A549 (cell line): Measurements from ENCODE around the gene KLHL29. TPM values are rescaled to one million over a fixed set of nuclear protein-coding genes. Genes with fewer than 3 reads are reported as not detected.

Experiments
- ATAC-seq, 2 experiments: fragments of 200-7000 bp in 1 of 2; fragments of >200 bp in 1 of 2; cut with Nextera tagmentation in 1 of 2; cut with Tn5 transposase in 1 of 2; 3 replicates each; pipeline versions ENCODE4 v1.8.0 to v1.9.1; 2018 to 2020; ENCODE audit warnings: mild to moderate bottlenecking in 1 of 2, moderate library complexity in 1 of 2
- CTCF ChIA-PET: fragments of 300-600 bp; sonication (Branson Sonifier 250); formaldehyde crosslinking; extraction: SDS; loops from one replicate; lab custom pipeline; 2021; ENCODE audit warnings: antibody characterized with exemption, inconsistent platforms; lab: Yijun Ruan, JAX
- POLR2A ChIA-PET: fragments of 350-600 bp; formaldehyde crosslinking; extraction: SDS; loops from one replicate; lab custom pipeline; 2021; ENCODE audit warnings: antibody characterized with exemption, inconsistent platforms; lab: Yijun Ruan, JAX
- DNase-seq, 2 experiments: peaks; one replicate each; pipeline versions ENCODE4 v3.0.0 to v3.0.0-alpha.2; 2011 to 2016; ENCODE audit warnings: low read depth in 1 of 2, low spot score in 1 of 2
- FAIRE-seq: peaks from 2 replicates; lab custom pipeline; 2011; peaks lifted over from hg19 to GRCh38; lab: Jason Lieb, UNC
- H3K27ac ChIP-seq, 2 experiments: fragments of >200 bp; sonication (Bioruptor Twin); formaldehyde crosslinking; 3 replicates each; pipeline ENCODE4 v1.5.1; 2016 to 2017
- H3K4me1 ChIP-seq: fragments of >200 bp; sonication (Bioruptor Twin); formaldehyde crosslinking; 3 replicates; pipeline ENCODE4 v1.6.1; 2016
- H3K4me2 ChIP-seq: fragments of >200 bp; sonication (Bioruptor Twin); formaldehyde crosslinking; 3 replicates; pipeline ENCODE4 v1.6.1; 2016
- H3K4me3 ChIP-seq: fragments of >200 bp; sonication (Bioruptor Twin); formaldehyde crosslinking; 3 replicates; pipeline ENCODE4 v1.5.1; 2016
- H3K9me3 ChIP-seq: fragments of >200 bp; sonication (Bioruptor Twin); formaldehyde crosslinking; 3 replicates; pipeline ENCODE4 v1.6.1; 2016
- BHLHE40 ChIP-seq: IDR thresholded peaks from 2 replicates; pipeline ENCODE4 v1.6.1; 2012; ENCODE audit warnings: low read depth, low read length, inconsistent platforms
- CBX2 ChIP-seq: fragments of 200-600 bp; sonication (generic); IDR thresholded peaks from 2 replicates; pipeline ENCODE4 v1.6.1; 2016; ENCODE audit warnings: low read depth, mild to moderate bottlenecking, borderline replicate concordance
- CEBPB ChIP-seq, 2 experiments: fragments of >200 bp in 1 of 2; sonication (Bioruptor Twin) in 1 of 2; formaldehyde crosslinking in 1 of 2; IDR thresholded peaks; 2 replicates each; pipeline ENCODE4 v1.6.1; 2012 to 2016
- CHD4 ChIP-seq: fragments of 200-600 bp; sonication (generic); IDR thresholded peaks from 2 replicates; pipeline ENCODE4 v1.6.1; 2016; ENCODE audit warnings: antibody characterized with exemption, mild to moderate bottlenecking, borderline replicate concordance
- EHF ChIP-seq: fragments of 250-450 bp; sonication (Bioruptor Pico); IDR thresholded peaks from 2 replicates; pipeline ENCODE4 v1.5.0; 2020; ENCODE audit warnings: mild to moderate bottlenecking
- EHMT2 ChIP-seq: fragments of 200-600 bp; sonication (generic); IDR thresholded peaks from 2 replicates; pipeline ENCODE4 v1.6.1; 2016; ENCODE audit warnings: antibody characterized with exemption, low read depth, mild to moderate bottlenecking, moderate library complexity
- FOSL2 ChIP-seq, 2 experiments: fragments of 450-650 bp in 1 of 2; fragments of >200 bp in 1 of 2; sonication (Bioruptor Twin) in 1 of 2; formaldehyde crosslinking; IDR thresholded peaks; 2 replicates each; pipeline versions ENCODE4 v1.5.0 to v1.6.1; 2016 to 2020; ENCODE audit warnings: mild to moderate bottlenecking in 1 of 2, moderate library complexity in 1 of 2
- FOXS1 ChIP-seq: fragments of 250-450 bp; sonication (Bioruptor Pico); IDR thresholded peaks from 2 replicates; pipeline ENCODE4 v1.5.0; 2020; ENCODE audit warnings: mild to moderate bottlenecking, moderate library complexity
- HDAC2 ChIP-seq: fragments of 200-600 bp; sonication (generic); IDR thresholded peaks from 2 replicates; pipeline ENCODE4 v1.6.1; 2016
- HOXA7 ChIP-seq: fragments of 250-450 bp; sonication (Bioruptor Pico); IDR thresholded peaks from 2 replicates; pipeline ENCODE4 v1.5.0; 2020; ENCODE audit warnings: mild to moderate bottlenecking, moderate library complexity
- HOXB13 ChIP-seq: fragments of 250-450 bp; sonication (Bioruptor Pico); IDR thresholded peaks from 2 replicates; pipeline ENCODE4 v1.5.0; 2020; ENCODE audit warnings: low read depth, mild to moderate bottlenecking, moderate library complexity
- KDM5A ChIP-seq: fragments of 200-600 bp; sonication (generic); IDR thresholded peaks from 2 replicates; pipeline ENCODE4 v1.6.1; 2016; ENCODE audit warnings: antibody characterized with exemption, mild to moderate bottlenecking
- MAFK ChIP-seq: fragments of 450-650 bp; IDR thresholded peaks from 2 replicates; pipeline ENCODE4 v1.6.1; 2014; ENCODE audit not compliant: partially characterized antibody
- MAZ ChIP-seq: fragments of 150-350 bp; IDR thresholded peaks from 2 replicates; pipeline ENCODE4 v1.6.1; 2014; ENCODE audit warnings: antibody characterized with exemption, low read depth, low read length, borderline replicate concordance
- NFE2L2 ChIP-seq: fragments of 150-350 bp; conservative IDR thresholded peaks from 2 replicates; pipeline ENCODE4 v1.6.1; 2014; ENCODE audit warnings: low read length
- PBX3 ChIP-seq: IDR thresholded peaks from 2 replicates; pipeline ENCODE4 v1.6.1; 2012
- PHF8 ChIP-seq: fragments of 200-600 bp; sonication (generic); IDR thresholded peaks from 2 replicates; pipeline ENCODE4 v1.6.1; 2016; ENCODE audit warnings: low read depth, mild to moderate bottlenecking, antibody characterized with exemption, moderate library complexity, borderline replicate concordance
- POLR2A ChIP-seq: IDR thresholded peaks from 2 replicates; pipeline ENCODE4 v1.6.1; 2012; ENCODE audit warnings: mild to moderate bottlenecking, low read length
- RAD21 ChIP-seq, 2 experiments: fragments of >200 bp in 1 of 2; sonication (Bioruptor Twin) in 1 of 2; formaldehyde crosslinking in 1 of 2; IDR thresholded peaks in 1 of 2; conservative IDR thresholded peaks in 1 of 2; 2 replicates in 1 of 2; 3 replicates in 1 of 2; pipeline ENCODE4 v1.6.1; 2012 to 2018; ENCODE audit warnings: inconsistent platforms in 1 of 2
- REST ChIP-seq: fragments of 200-600 bp; sonication (generic); IDR thresholded peaks from 2 replicates; pipeline ENCODE4 v1.6.1; 2016; ENCODE audit warnings: antibody characterized with exemption, mild to moderate bottlenecking, moderate library complexity
- SREBF2 ChIP-seq: fragments of 450-650 bp; IDR thresholded peaks from 2 replicates; pipeline ENCODE4 v1.6.1; 2014; ENCODE audit warnings: mild to moderate bottlenecking, moderate library complexity
- WGBS: methylation state at CpG from one replicate; pipeline ENCODE4 v1.1.6; 2017; ENCODE audit errors: missing lambda C conversion rate; 5-methylcytosine and 5-hydroxymethylcytosine counted together
- polyA plus RNA-seq, 4 experiments: library from polyadenylated mRNA; depleted of rRNA in 3 of 4; stranded (reverse); fragments of >200 nt; fragmentation: RNase III in 1 of 4; extraction: RNeasy Plus Mini Kit Qiagen cat#74134 plus additional on column Dnase treatment in 1 of 4; gene quantifications; 2 replicates in 3 of 4; 3 replicates in 1 of 4; pipeline ENCODE4 v1.2.3, GENCODE V29; 2011 to 2017
- TF ChIP-seq, protein P1 (sequence below): fragments of 450-650 bp; IDR thresholded peaks from 2 replicates; pipeline ENCODE4 v1.6.1; 2014; ENCODE audit warnings: antibody characterized with exemption

KLHL29 gene
- polyA plus RNA-seq, 2 of the 4 experiments (the other 2 are of a cell fraction): 1.3 to 2.5 TPM

DNA sequence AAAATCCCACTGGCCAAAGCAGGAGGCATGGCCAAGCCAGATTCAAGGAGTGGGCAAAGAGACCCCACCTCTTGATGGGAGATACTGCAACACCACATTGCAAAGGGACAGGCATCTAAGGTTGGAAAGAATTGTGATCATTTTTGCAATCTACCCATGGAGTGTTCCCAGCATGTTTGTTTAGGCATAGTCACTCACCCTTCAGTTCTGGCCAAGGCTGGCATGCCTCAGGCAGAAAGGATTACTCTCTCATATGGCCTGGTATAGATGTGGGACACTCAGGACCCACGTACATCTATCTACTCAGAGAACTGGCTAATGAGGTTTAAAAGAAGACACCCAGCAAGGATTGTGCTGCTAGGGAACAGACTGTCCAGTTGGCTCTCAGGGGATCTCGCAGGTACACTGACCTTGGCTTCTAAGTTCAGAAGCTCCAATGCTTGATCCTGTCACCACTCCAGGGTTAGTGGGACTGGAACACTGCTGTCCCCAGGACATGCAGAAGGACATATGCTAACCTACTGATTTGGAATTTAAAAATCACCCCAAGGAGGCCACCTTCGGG is 183.7 kb downstream of the KLHL29 start:
- DNase-seq (no peak), ATAC-seq (no peak), FAIRE-seq (no peak)
- TF ChIP-seq CEBPB (IDR thresholded peaks at IDR 0.05) (no peak), KDM5A (no peak), HOXA7 (no peak), EHMT2 (no peak), SREBF2 (no peak), BHLHE40 (no peak), REST (no peak), MAZ (no peak), FOXS1 (no peak)
- TF ChIP-seq, protein P1, sequence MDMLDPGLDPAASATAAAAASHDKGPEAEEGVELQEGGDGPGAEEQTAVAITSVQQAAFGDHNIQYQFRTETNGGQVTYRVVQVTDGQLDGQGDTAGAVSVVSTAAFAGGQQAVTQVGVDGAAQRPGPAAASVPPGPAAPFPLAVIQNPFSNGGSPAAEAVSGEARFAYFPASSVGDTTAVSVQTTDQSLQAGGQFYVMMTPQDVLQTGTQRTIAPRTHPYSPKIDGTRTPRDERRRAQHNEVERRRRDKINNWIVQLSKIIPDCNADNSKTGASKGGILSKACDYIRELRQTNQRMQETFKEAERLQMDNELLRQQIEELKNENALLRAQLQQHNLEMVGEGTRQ: no peak
- Histone ChIP-seq H3K4me1 (no peaks in the 10 kb centered on the region), H3K4me3 (no peak overlapping the region), H3K4me2 (no peak overlapping the region), H3K27ac (no peak overlapping the region), H3K9me3 (no peaks in the 10 kb centered on the region)
- ChIA-PET POLR2A (no interaction called here), CTCF (interaction anchor here (1.3 kb wide), 1 partner anchor 8 kb away, joined by 3 read pairs; no protein-coding TSS in a partner anchor)
- 52% methylated on average over 3 of the region's 3 CpGs for WGBS

DNA sequence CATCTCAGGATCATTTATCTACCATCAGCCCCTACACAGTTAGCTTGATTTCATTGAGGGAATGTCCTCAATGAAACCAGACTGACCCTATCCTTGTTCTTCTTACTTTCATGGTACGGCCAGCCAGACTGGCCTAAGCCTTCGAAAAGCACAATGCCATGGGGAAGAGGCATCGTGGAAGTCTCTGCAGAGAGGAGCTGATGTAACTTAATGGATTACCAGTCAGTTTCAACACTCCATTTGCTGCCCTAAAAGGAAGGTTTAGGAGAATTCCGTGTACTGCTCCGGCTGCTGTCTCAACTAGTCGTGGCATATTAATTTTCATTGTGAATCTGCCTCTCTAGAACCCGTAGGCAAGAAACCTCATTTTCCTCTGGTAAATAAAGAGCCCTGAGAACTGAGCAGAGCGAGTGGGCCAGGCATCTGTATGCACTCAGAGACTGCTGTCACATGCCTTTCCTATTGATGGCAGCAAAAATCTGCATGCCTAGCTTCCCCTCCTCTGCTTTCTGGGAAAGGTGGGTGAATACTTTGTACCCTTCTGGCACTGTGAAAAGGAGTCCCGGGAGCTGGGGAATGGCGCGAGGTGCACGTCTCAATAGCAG is 184.9 kb downstream of the KLHL29 start:
- no peaks in the 10 kb centered on the region for H3K9me3 ChIP-seq
- ChIA-PET CTCF (interaction anchor here (1.3 kb wide), 1 partner anchor 9 kb away, joined by 3 read pairs; no protein-coding TSS in a partner anchor), POLR2A (no interaction called here)
- DNase-seq (no peak), FAIRE-seq (no peak)
- H3K4me3 ChIP-seq: no peak overlapping the region
- TF ChIP-seq HDAC2 (no peak), REST (no peak)
- TF ChIP-seq, all 56 proteins: peak for 0
- no peaks in the 10 kb centered on the region for H3K4me1 ChIP-seq
- no peak overlapping the region for H3K4me2 ChIP-seq
- 75% methylated on average over 12 of the region's 12 CpGs for WGBS
- no peak for ATAC-seq
- no peak overlapping the region for H3K27ac ChIP-seq

- Histone ChIP-seq H3K9me3 (no peaks in the 10 kb centered on the region), H3K27ac (no peak overlapping the region), H3K4me3 (no peak overlapping the region), H3K4me1 (no peaks in the 10 kb centered on the region), H3K4me2 (no peak overlapping the region)
- 59% methylated on average over 6 of the region's 6 CpGs for WGBS
- ATAC-seq (no peak), DNase-seq (no peak), FAIRE-seq (no peak)
- TF ChIP-seq PHF8: no peak
- no peak for TF ChIP-seq CHD4
- no peak for TF ChIP-seq CBX2
- TF ChIP-seq POLR2A: no peak
- no peak for TF ChIP-seq MAFK
- no peak for TF ChIP-seq MAZ
- TF ChIP-seq PBX3: no peak
- no peak for TF ChIP-seq HOXB13 (CRISPR knock-in tag)
- no peak for TF ChIP-seq RAD21 (conservative IDR thresholded peaks at IDR 0.05 in 1 of 2, IDR thresholded peaks at IDR 0.05 in 1 of 2)
- TF ChIP-seq FOSL2 (IDR thresholded peaks at IDR 0.05): no peak
- TF ChIP-seq FOSL2 (CRISPR knock-in tag; IDR thresholded peaks at IDR 0.05): no peak
- no peak for TF ChIP-seq EHF (CRISPR knock-in tag)
- TF ChIP-seq NFE2L2: no peak
- CTCF ChIA-PET: no interaction called here
- POLR2A ChIA-PET: no interaction called here
These were observed 186.1 kb downstream of the KLHL29 start for GRCh38 chr2:23571085-23571484.
